D721Med (cell line): ENCODE measurements around the gene CCDC85C.

Experiments used
- DNase-seq: peaks from one replicate; pipeline ENCODE4 v3.0.0; 2011; ENCODE audit warnings: low spot score; ENCODE audit not compliant: insufficient read length
- FAIRE-seq: peaks from 2 replicates; lab custom pipeline; 2011; peaks lifted over from hg19 to GRCh38; lab: Jason Lieb, UNC
- CTCF ChIP-seq: IDR thresholded peaks from 2 replicates; pipeline ENCODE4 v1.5.1; 2012; ENCODE audit warnings: mild to moderate bottlenecking, control low read depth; ENCODE audit not compliant: insufficient read depth; ENCODE audit errors: missing control alignments

CCDC85C gene

DNA sequence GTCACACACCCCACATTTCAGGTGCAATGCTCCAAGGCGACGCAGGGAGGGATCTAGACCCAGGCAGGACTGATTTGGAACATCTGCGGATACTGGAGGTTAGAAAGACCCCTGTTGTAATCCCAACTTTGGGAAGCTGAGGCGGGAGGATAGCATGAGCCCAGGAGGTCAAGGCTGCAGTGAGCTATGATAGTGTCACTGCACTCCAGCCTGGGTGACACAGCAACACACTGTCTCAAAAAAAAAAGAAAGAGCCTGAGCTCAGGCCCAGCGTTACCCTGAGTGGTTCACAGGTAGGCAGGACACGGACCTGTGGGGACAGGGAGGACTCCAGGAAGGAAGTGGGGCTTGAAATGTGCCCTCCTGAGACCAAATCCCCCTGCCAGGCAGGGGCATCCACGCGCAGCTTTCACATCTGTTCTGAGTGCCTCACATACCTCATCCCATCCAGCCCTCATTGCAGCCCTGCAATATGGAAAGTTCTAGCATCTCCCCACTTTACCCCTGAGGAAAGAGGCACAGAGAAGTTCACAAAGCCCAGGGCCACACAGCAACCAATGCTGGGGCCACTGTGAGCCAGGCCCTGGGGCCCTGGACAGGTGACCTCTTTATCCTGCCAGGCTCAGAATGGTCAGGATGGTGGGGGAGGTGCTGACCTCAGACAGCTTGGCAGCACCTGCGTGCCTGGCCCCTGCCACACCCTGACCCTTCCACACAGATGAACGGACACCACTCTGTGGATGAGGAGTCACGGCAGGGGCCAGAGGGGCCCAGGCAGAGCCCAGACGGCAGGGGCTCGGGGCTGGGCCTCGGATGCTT, 34.1 kb downstream of the CCDC85C start:
- no peak for FAIRE-seq
- no peak for DNase-seq
- TF ChIP-seq CTCF = no peak

DNA sequence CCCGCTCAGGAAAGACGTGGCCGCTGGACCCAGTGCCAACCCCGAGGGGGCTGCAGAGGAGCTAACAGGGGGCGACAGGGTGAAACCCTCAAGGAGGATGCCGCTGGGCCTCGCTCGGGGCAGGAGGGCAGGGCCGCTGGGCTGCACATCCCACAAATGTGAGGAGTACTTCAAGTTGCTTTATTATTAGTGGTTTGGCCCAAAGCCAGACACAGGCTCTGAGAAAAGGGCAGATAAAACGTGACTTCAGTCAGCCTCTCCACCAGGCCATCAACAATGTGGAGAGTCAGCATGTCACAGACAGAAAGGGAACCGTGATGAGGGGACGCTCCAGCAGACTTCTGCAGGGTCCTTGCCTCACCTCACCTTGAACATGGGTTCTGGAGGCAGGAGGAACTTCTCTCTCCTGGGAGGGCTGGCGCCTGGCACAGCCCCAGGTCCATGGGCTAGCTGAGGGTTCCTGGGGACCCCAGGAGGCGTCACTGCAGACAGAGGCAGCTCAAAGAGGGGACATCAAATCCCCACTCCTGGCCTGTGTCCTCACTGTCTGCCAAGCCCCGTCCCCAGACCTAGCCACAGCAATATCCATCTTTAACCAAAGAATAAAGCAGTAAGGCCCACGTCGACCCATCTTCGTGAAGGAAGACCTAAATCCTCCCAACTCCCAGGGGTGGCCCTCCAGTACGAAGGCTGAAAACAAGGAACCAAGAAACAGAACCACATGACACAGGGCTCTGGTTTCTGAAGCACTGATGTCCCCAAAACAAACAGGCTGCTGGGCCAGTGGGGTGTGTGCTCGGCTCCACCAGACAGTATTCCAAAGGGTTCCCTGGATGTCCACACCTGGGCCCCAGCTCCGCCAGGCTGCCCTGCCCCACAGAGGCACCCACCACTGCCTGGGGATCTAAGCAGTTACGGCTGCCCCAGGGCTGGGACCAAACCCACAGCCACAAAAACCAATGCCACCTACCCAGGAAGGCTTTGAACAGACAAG, 35.1 kb downstream of the CCDC85C start:
- no peak for TF ChIP-seq CTCF
- DNase-seq (no peak), FAIRE-seq (no peak)

DNA sequence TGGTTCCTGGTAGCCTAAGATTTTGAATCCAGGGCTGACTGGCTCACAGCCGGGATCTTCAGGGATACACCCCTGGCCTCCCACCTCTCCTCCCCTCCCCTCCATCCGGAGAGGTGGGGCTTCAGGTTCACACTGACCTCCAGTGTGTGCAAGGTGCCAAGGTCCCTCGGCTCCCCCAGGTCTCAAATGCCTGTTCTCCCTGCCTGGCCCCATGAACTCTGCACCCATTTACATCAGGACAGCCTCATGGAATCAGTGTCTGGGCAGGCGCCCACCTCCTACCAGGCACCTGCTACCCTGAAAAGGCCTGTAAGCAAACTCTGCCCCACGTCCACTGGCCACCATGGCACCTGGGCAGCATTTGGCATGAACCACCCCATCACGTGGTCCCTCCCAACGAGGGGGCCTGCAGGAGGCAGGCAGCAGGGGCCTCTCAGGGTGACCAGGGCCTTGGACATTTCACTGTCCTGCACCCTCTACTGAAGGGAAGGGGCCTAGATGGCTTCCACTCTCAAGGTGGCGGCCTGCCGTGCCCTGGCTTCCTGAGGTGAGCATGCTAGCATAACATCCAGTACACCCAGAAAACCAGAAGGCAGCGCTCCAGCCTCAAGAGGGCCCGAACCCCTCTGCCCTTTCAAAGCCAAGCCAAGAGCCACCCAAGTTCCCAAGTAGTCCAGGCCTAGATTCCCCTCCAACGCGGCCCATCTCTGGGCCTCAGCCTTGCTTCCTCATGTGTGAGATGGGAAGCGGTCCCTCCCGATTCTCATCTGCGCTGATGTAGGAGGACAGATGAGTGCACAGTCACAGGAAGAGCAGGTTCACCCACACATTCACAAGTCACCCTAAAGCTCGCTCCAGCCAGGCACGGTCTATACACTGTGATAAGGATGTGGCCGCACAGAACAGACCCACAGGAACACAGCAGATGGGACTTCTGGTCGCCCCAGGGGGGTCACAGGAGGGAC, 37.3 kb downstream of the CCDC85C start:
- no peak for TF ChIP-seq CTCF
- DNase-seq = no peak
- FAIRE-seq = no peak

GRCh38 chr14:99566009-99566389, 38.0 kb downstream of the CCDC85C start:
- TF ChIP-seq CTCF = no peak
- FAIRE-seq = no peak
- no peak for DNase-seq

GRCh38 chr14:99565383-99565782, 38.6 kb downstream of the CCDC85C start:
- FAIRE-seq (no peak), DNase-seq (no peak)
- no peak for TF ChIP-seq CTCF

DNA sequence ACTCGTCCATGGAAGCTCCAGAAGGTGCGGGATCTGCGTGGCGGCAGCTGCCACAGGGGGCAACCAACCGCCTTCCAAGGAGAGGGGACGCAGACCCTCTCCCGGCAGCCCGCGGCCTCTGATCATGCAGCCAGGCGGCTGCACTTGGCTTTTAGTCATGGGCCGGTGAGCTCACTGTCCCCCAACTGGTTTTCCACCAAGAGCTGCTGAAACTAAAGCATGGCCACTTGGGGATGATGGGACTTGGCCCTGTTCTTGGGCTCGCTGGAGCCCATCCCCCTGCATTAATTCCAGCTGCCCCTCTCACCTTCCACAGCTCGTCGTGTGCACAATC, 39.1 kb downstream of the CCDC85C start:
- FAIRE-seq = no peak

More for the DNA sequence above, 39.1 kb downstream of the CCDC85C start:
- no peak for DNase-seq
- no peak for TF ChIP-seq CTCF
